Lung (tissue), 12 donors: ENCODE measurements around the gene PCK1. TPM values are rescaled to one million over a fixed set of nuclear protein-coding genes. Genes with fewer than 3 reads are reported as not detected.

Experiments used
- ATAC-seq: fragments of 200-7000 bp; cut with Tn5 transposase; one replicate; pipeline ENCODE4 v1.9.1; 2020; ENCODE audit warnings: moderate number of reproducible peaks; ENCODE audit not compliant: insufficient read depth, low FRiP score
- DNase-seq, 3 donors: peaks; one replicate each; pipeline ENCODE4 v3.0.0-alpha.2; 2013 to 2017
- H3K27ac ChIP-seq, 2 donors: one replicate each; pipeline ENCODE4 v1.5.1; 2013; ENCODE audit warnings: mild to moderate bottlenecking in 2 of 2, moderate library complexity in 2 of 2, control low read depth in 1 of 2, inconsistent platforms in 1 of 2, low read depth in 1 of 2, low read length in 1 of 2
- H3K27me3 ChIP-seq, 3 donors: one replicate each; pipeline ENCODE4 v1.5.1; 2013; ENCODE audit warnings: low read length in 2 of 3; ENCODE audit not compliant: control insufficient read depth in 3 of 3, insufficient read depth in 3 of 3
- H3K36me3 ChIP-seq, 4 donors: one replicate each; pipeline ENCODE4 v1.5.1; 2013; ENCODE audit warnings: low read length in 4 of 4, mild to moderate bottlenecking in 1 of 4, moderate library complexity in 1 of 4; ENCODE audit not compliant: control insufficient read depth in 4 of 4, insufficient read depth in 4 of 4
- H3K4me1 ChIP-seq, 5 donors: one replicate each; pipeline ENCODE4 v1.5.1; 2013; ENCODE audit warnings: low read length in 5 of 5, mild to moderate bottlenecking in 2 of 5, moderate library complexity in 1 of 5; ENCODE audit not compliant: control insufficient read depth in 5 of 5, insufficient read depth in 5 of 5
- H3K4me3 ChIP-seq: one replicate; pipeline ENCODE4 v1.5.1; 2013; ENCODE audit warnings: mild to moderate bottlenecking, control low read depth, moderate library complexity
- H3K9ac ChIP-seq, 2 donors: one replicate each; pipeline ENCODE4 v1.5.1; 2013; ENCODE audit warnings: low read length in 2 of 2, control low read depth in 1 of 2; ENCODE audit not compliant: insufficient read depth in 1 of 2
- H3K9me3 ChIP-seq, 4 donors: one replicate each; pipeline ENCODE4 v1.5.1; 2013; ENCODE audit warnings: low read length in 3 of 4, mild to moderate bottlenecking in 1 of 4, moderate library complexity in 1 of 4; ENCODE audit not compliant: control insufficient read depth in 4 of 4, insufficient read depth in 3 of 4
- CTCF ChIP-seq: IDR thresholded peaks from 2 replicates; pipeline ENCODE4 v1.5.1; 2012; ENCODE audit warnings: mild to moderate bottlenecking; ENCODE audit errors: control extremely low read depth, extremely low read depth
- WGBS, 2 donors: extraction: QIAGEN DNeasy Blood & Tissue Kit; methylation state at CpG; one replicate each; pipeline ENCODE4 v1.1.7; 2013; 5-methylcytosine and 5-hydroxymethylcytosine counted together
- polyA plus RNA-seq, 2 donors: library from polyadenylated mRNA; stranded (reverse); fragments of 200-250 nt; gene quantifications; one replicate each; pipeline ENCODE4 v1.2.1, GENCODE V29; 2013
- total RNA-seq, 2 donors: library from RNA; depleted of rRNA in 1 of 2; stranded (reverse); fragments of >200 nt in 1 of 2; gene quantifications; one replicate each; pipeline ENCODE4 v1.2.1, GENCODE V29; 2014 to 2021
- donor health status: control.
- donor health status: control.
- donor health status: Bipolar disorder and iron deficiency.
- donor health status: healthy.
- donor health status: DM: yes; HTN: yes; CAD: no.

Gene PCK1
- total and polyA plus RNA-seq, 4 donors, result 0.05 to 1.7 (median 0.55) TPM

- H3K4me3 ChIP-seq, result no peak overlapping the region
- no peak for ATAC-seq
Measured at GRCh38 chr20:57545927-57546662, 14.8 kb upstream of the PCK1 start.

GRCh38 chr20:57546956-57547649 lies 13.8 kb upstream of the PCK1 start:
- no peak overlapping the region for H3K9ac ChIP-seq
- DNase-seq, result no peak
- peaks cover 0 to 4% (median 2%) of the 10 kb centered on the region in 3 donors for H3K27me3 ChIP-seq
- no peaks in the 10 kb centered on the region for H3K9me3 ChIP-seq
- no peak overlapping the region for H3K4me3 ChIP-seq
- no peak for ATAC-seq
- no peak for TF ChIP-seq CTCF
- H3K4me1 ChIP-seq, result peaks cover 0 to 12% (median 0%) of the 10 kb centered on the region in 5 donors
- 66 to 76% methylated on average over 8 of the region's 8 CpGs for WGBS, 2 donors
- no peak overlapping the region for H3K27ac ChIP-seq
- no peaks in the 10 kb centered on the region for H3K36me3 ChIP-seq

More at GRCh38 chr20:57545927-57546662, 14.8 kb upstream of the PCK1 start:
- 84 to 85% methylated on average over 12 of the region's 12 CpGs for WGBS, 2 donors
- TF ChIP-seq CTCF, result no peak
- no peak for DNase-seq
- H3K27ac ChIP-seq, result peak overlapping the region in 1 of 2 donors; percentile 76
- H3K9ac ChIP-seq, result no peak overlapping the region
- H3K4me1 ChIP-seq, result peaks cover 0 to 12% (median 0%) of the 10 kb centered on the region in 5 donors
- no peaks in the 10 kb centered on the region for H3K9me3 ChIP-seq
- no peaks in the 10 kb centered on the region for H3K36me3 ChIP-seq
- peaks cover 0 to 4% (median 2%) of the 10 kb centered on the region in 3 donors for H3K27me3 ChIP-seq

- TF ChIP-seq CTCF, result no peak
- Histone ChIP-seq H3K4me1 (peaks cover 0 to 12% (median 0%) of the 10 kb centered on the region in 5 donors), H3K9ac (no peak overlapping the region), H3K27me3 (peaks cover 0 to 4% (median 2%) of the 10 kb centered on the region in 3 donors), H3K36me3 (no peaks in the 10 kb centered on the region), H3K9me3 (no peaks in the 10 kb centered on the region), H3K4me3 (no peak overlapping the region), H3K27ac (no peak overlapping the region)
- WGBS, 2 donors, result 77 to 86% methylated on average over 21 of the region's 21 CpGs
- ATAC-seq, result no peak
- DNase-seq, result peak; percentile 54 to 67 (median 57)
Measured at GRCh38 chr20:57548177-57549058, 12.5 kb upstream of the PCK1 start.
